ENCODE measurements around the gene TSHZ3.

The TSHZ3 gene

GRCh38 chr19:31313291-31314030 is 35.8 kb downstream of the TSHZ3 start:
- DNase-seq = no peak

GRCh38 chr19:31312677-31313244 is 36.5 kb downstream of the TSHZ3 start:
- no peak for DNase-seq

- DNase-seq = no peak
Measured at GRCh38 chr19:31312009-31312676, 37.1 kb downstream of the TSHZ3 start.

- no peak for DNase-seq
Measured at GRCh38 chr19:31310432-31311133, 38.7 kb downstream of the TSHZ3 start.

- DNase-seq = no peak
Measured at GRCh38 chr19:31308781-31309180, 40.5 kb downstream of the TSHZ3 start.

GRCh38 chr19:31307071-31307669 is 42.1 kb downstream of the TSHZ3 start:
- no peak for DNase-seq

- DNase-seq = no peak
Measured at GRCh38 chr19:31306006-31306753, 43.1 kb downstream of the TSHZ3 start.

- DNase-seq = no peak
Measured at GRCh38 chr19:31304831-31305312, 44.4 kb downstream of the TSHZ3 start.

GRCh38 chr19:31303262-31303815 is 45.9 kb downstream of the TSHZ3 start:
- no peak for DNase-seq

GRCh38 chr19:31301306-31301980 is 47.8 kb downstream of the TSHZ3 start:
- no peak for DNase-seq

- DNase-seq = no peak
Measured at GRCh38 chr19:31300422-31300821, 48.8 kb downstream of the TSHZ3 start.

GRCh38 chr19:31299665-31300064 is 49.6 kb downstream of the TSHZ3 start:
- no peak for DNase-seq

GRCh38 chr19:31297991-31298390 is 51.2 kb downstream of the TSHZ3 start:
- DNase-seq = no peak

GRCh38 chr19:31296741-31297390 is 52.4 kb downstream of the TSHZ3 start:
- DNase-seq = no peak

GRCh38 chr19:31294189-31294588 is 55.0 kb downstream of the TSHZ3 start:
- DNase-seq = no peak

- no peak for DNase-seq
Measured at GRCh38 chr19:31292639-31293185, 56.5 kb downstream of the TSHZ3 start.

GRCh38 chr19:31290931-31291590 is 58.2 kb downstream of the TSHZ3 start:
- no peak for DNase-seq

- no peak for DNase-seq
Measured at GRCh38 chr19:31289976-31290375, 59.3 kb downstream of the TSHZ3 start.

- DNase-seq = no peak
Measured at GRCh38 chr19:31289381-31289880, 59.8 kb downstream of the TSHZ3 start.

GRCh38 chr19:31286491-31286890 is 62.7 kb downstream of the TSHZ3 start:
- DNase-seq = no peak
